Smooth muscle cell (in vitro differentiated cells): ENCODE data around the gene KDSR. TPM values are rescaled to one million over a fixed set of nuclear protein-coding genes. Genes with fewer than 3 reads are reported as not detected.

Experiments used
- DNase-seq: peaks from one replicate; lab custom pipeline; 2025; ENCODE audit not compliant: unreplicated experiment; lab: John Stamatoyannopoulos, UW
- H2AFZ ChIP-seq: fragments of 200-600 bp; sonication (generic); 2 replicates; pipeline ENCODE4 v1.6.0; 2016; ENCODE audit warnings: antibody characterized with exemption, low read depth, mild to moderate bottlenecking
- H3F3A ChIP-seq: fragments of 200-600 bp; sonication (generic); 2 replicates; pipeline ENCODE4 v1.6.0; 2017; ENCODE audit warnings: antibody characterized with exemption, low read depth
- H3K27ac ChIP-seq: fragments of 200-600 bp; sonication (generic); 2 replicates; pipeline ENCODE4 v1.5.1; 2016; ENCODE audit warnings: low read depth, mild to moderate bottlenecking
- H3K27me3 ChIP-seq: fragments of 200-600 bp; sonication (generic); 2 replicates; pipeline ENCODE4 v1.6.1; 2016; ENCODE audit warnings: low read depth, mild to moderate bottlenecking
- H3K36me3 ChIP-seq: fragments of 200-600 bp; sonication (generic); 2 replicates; pipeline ENCODE4 v1.5.1; 2016; ENCODE audit warnings: low read depth
- H3K4me1 ChIP-seq: fragments of 200-600 bp; sonication (generic); 2 replicates; pipeline ENCODE4 v1.5.1; 2016; ENCODE audit warnings: low read depth
- H3K4me2 ChIP-seq: fragments of 200-600 bp; sonication (generic); 2 replicates; pipeline ENCODE4 v1.6.0; 2016; ENCODE audit warnings: mild to moderate bottlenecking
- H3K4me3 ChIP-seq: fragments of 200-600 bp; sonication (generic); 2 replicates; pipeline ENCODE4 v1.5.1; 2016; ENCODE audit warnings: mild to moderate bottlenecking
- H3K79me2 ChIP-seq: fragments of 200-600 bp; sonication (generic); 2 replicates; pipeline ENCODE4 v1.6.0; 2016; ENCODE audit warnings: low read depth, mild to moderate bottlenecking
- H3K9ac ChIP-seq: fragments of 200-600 bp; sonication (generic); 2 replicates; pipeline ENCODE4 v1.6.0; 2016; ENCODE audit warnings: low read depth
- H3K9me3 ChIP-seq: fragments of 200-600 bp; sonication (generic); replicated peaks from 2 replicates; pipeline ENCODE4 v1.5.1; 2016; ENCODE audit warnings: low read depth
- H4K20me1 ChIP-seq: fragments of 200-600 bp; sonication (generic); 2 replicates; pipeline ENCODE4 v1.6.0; 2016; ENCODE audit warnings: low read depth
- WGBS: methylation state at CpG from one replicate; pipeline ENCODE4 v1.1.7; 2016; ENCODE audit warnings: low lambda C conversion rate; 5-methylcytosine and 5-hydroxymethylcytosine counted together
- polyA plus RNA-seq: library from polyadenylated mRNA; unstranded; fragments of >200 nt; fragmentation: Nextera tagmentation; extraction: Ambion mirVana; gene quantifications from 2 replicates; pipeline ENCODE4 v1.2.1, GENCODE V29; 2016
- total RNA-seq: library from RNA; depleted of rRNA; stranded (reverse); fragments of >200 nt; gene quantifications from 2 replicates; pipeline ENCODE4 v1.2.3, GENCODE V29; 2014
- TF ChIP-seq, protein P1 (sequence below): fragments of 200-600 bp; sonication (generic); IDR thresholded peaks from 2 replicates; pipeline ENCODE4 v1.5.1; 2017; ENCODE audit warnings: borderline replicate concordance, mild to moderate bottlenecking, antibody characterized with exemption; ENCODE audit not compliant: insufficient read depth, poor library complexity, severe bottlenecking

The KDSR gene
- total and polyA plus RNA-seq, 2 experiments from 2014 or later = 34.5 to 47.4 TPM

- Histone ChIP-seq H2AFZ (no peak overlapping the region), H3K36me3 (peaks cover 8% of the 10 kb centered on the region), H3K9ac (no peak overlapping the region), H3K27ac (no peak overlapping the region), H3K9me3 (no peaks in the 10 kb centered on the region), H3F3A (no peaks in the 10 kb centered on the region), H4K20me1 (peaks cover 9% of the 10 kb centered on the region), H3K4me3 (no peak overlapping the region), H3K79me2 (no peaks in the 10 kb centered on the region), H3K4me2 (no peak overlapping the region), H3K4me1 (no peaks in the 10 kb centered on the region), H3K27me3 (no peaks in the 10 kb centered on the region)
- TF ChIP-seq, protein P1, sequence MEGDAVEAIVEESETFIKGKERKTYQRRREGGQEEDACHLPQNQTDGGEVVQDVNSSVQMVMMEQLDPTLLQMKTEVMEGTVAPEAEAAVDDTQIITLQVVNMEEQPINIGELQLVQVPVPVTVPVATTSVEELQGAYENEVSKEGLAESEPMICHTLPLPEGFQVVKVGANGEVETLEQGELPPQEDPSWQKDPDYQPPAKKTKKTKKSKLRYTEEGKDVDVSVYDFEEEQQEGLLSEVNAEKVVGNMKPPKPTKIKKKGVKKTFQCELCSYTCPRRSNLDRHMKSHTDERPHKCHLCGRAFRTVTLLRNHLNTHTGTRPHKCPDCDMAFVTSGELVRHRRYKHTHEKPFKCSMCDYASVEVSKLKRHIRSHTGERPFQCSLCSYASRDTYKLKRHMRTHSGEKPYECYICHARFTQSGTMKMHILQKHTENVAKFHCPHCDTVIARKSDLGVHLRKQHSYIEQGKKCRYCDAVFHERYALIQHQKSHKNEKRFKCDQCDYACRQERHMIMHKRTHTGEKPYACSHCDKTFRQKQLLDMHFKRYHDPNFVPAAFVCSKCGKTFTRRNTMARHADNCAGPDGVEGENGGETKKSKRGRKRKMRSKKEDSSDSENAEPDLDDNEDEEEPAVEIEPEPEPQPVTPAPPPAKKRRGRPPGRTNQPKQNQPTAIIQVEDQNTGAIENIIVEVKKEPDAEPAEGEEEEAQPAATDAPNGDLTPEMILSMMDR = peak; percentile 36
- 43% methylated on average over 5 of the region's 5 CpGs for WGBS
- no peak for DNase-seq
Measured at GRCh38 chr18:63342206-63342605, 24.8 kb downstream of the KDSR start.

- TF ChIP-seq, protein P1 = peak; percentile 51
- Histone ChIP-seq H3K27me3 (no peaks in the 10 kb centered on the region), H3K79me2 (no peaks in the 10 kb centered on the region), H3K4me2 (no peak overlapping the region), H3K27ac (no peak overlapping the region), H3K4me3 (no peak overlapping the region), H3K36me3 (peaks cover 8% of the 10 kb centered on the region), H3K4me1 (no peaks in the 10 kb centered on the region), H3K9me3 (no peaks in the 10 kb centered on the region), H3K9ac (no peak overlapping the region), H4K20me1 (peaks cover 4% of the 10 kb centered on the region), H3F3A (no peaks in the 10 kb centered on the region), H2AFZ (no peak overlapping the region)
- 44% methylated on average over 4 of the region's 4 CpGs for WGBS
- DNase-seq = no peak
Measured at GRCh38 chr18:63339920-63340484, 27.0 kb downstream of the KDSR start.

DNA sequence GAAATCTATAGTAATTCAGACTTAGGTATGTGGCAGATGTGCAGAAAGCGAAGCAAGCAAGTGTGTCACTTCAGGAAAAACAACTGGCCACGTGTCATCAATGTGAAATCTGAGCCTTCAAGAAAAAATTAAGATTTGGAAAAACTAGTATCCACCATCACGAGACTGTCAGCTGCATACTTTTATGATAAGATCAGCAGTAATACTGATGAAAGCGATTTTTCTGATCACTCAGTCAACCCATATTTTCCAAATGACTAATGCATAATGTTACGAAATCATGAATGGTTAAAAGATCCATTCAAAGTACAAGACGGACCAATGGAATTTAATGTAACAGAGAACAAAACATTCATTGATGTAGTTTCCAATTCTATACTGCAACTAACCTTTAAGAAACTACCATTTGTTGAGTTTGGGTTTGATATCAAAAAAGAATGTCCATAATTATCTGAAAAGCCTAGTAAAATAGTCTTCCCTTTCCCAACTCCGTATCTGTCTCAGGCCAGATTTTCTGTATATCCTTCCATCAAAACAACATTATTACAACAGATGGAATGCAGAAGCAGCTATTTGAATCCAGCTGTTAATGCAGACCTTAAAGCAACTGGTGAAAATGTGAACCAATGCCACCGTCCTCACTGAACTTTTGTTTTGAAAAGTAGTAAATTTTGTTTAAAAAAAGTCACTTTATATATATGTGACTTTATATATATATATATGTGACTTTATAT, 30.5 kb downstream of the KDSR start:
- Histone ChIP-seq H4K20me1 (no peaks in the 10 kb centered on the region), H3K27me3 (no peaks in the 10 kb centered on the region), H3K27ac (peak overlapping the region; percentile 54), H3K79me2 (no peaks in the 10 kb centered on the region), H2AFZ (no peak overlapping the region), H3K4me2 (no peak overlapping the region), H3K9me3 (no peaks in the 10 kb centered on the region), H3K36me3 (peaks cover 8% of the 10 kb centered on the region), H3K4me3 (no peak overlapping the region), H3K9ac (no peak overlapping the region), H3K4me1 (no peaks in the 10 kb centered on the region), H3F3A (no peaks in the 10 kb centered on the region)
- TF ChIP-seq, protein P1 = no peak
- 53% methylated on average over 8 of the region's 8 CpGs for WGBS
- DNase-seq = no peak
